HG03196 (cell line): ENCODE results near the gene SLC29A4.
"Not testable (repeated sequence)": the region's sequence is repeated elsewhere in the genome, so short reads cannot be mapped to it uniquely, and the experiment has no call there.

Experiments
- ATAC-seq: cut with Tn5 transposase; IDR thresholded peaks from one replicate; pipeline ENCODE4 v1.9.1; 2021; ENCODE audit not compliant: unreplicated experiment

Gene SLC29A4

GRCh38 chr7:5273831-5274405, 8.8 kb upstream of the SLC29A4 start:
- not testable (repeated sequence) for ATAC-seq

- no peak for ATAC-seq
Measured at GRCh38 chr7:5274441-5274840, 8.3 kb upstream of the SLC29A4 start.

GRCh38 chr7:5274985-5275431, 7.7 kb upstream of the SLC29A4 start:
- ATAC-seq, result not testable (repeated sequence)

- not testable (repeated sequence) for ATAC-seq
Measured at GRCh38 chr7:5275510-5275909, 7.2 kb upstream of the SLC29A4 start.

- ATAC-seq, result not testable (repeated sequence)
Measured at GRCh38 chr7:5276123-5276522, 6.6 kb upstream of the SLC29A4 start.

GRCh38 chr7:5276611-5277010, 6.1 kb upstream of the SLC29A4 start:
- ATAC-seq, result no peak

GRCh38 chr7:5278766-5279165, 4.0 kb upstream of the SLC29A4 start:
- no peak for ATAC-seq

GRCh38 chr7:5279734-5280133, 3.0 kb upstream of the SLC29A4 start:
- ATAC-seq, result no peak

GRCh38 chr7:5281598-5282500, 894 bp upstream of the SLC29A4 start:
- not testable (repeated sequence) for ATAC-seq

GRCh38 chr7:5283421-5284303, 919 bp downstream of the SLC29A4 start:
- no peak for ATAC-seq

GRCh38 chr7:5284304-5285281, 1.9 kb downstream of the SLC29A4 start:
- no peak for ATAC-seq

GRCh38 chr7:5286933-5287332, 4.2 kb downstream of the SLC29A4 start:
- no peak for ATAC-seq

GRCh38 chr7:5287373-5287772, 4.6 kb downstream of the SLC29A4 start:
- ATAC-seq, result not testable (repeated sequence)

- ATAC-seq, result no peak
Measured at GRCh38 chr7:5287802-5288201, 5.1 kb downstream of the SLC29A4 start.

- ATAC-seq, result not testable (repeated sequence)
Measured at GRCh38 chr7:5288560-5288959, 5.8 kb downstream of the SLC29A4 start.

GRCh38 chr7:5289355-5289754, 6.6 kb downstream of the SLC29A4 start:
- no peak for ATAC-seq

GRCh38 chr7:5291301-5291700, 8.6 kb downstream of the SLC29A4 start:
- no peak for ATAC-seq

- not testable (repeated sequence) for ATAC-seq
Measured at GRCh38 chr7:5291711-5292335, 9.1 kb downstream of the SLC29A4 start.

GRCh38 chr7:5294169-5294987, 11.6 kb downstream of the SLC29A4 start:
- ATAC-seq, result no peak
